AG20443 (cell line): ENCODE data around the gene TGFBR3L.

ENCODE experiments used
- DNase-seq: peaks from one replicate; pipeline ENCODE4 v3.0.0; 2012; ENCODE audit warnings: low spot score, mixed read lengths

Gene TGFBR3L

DNA sequence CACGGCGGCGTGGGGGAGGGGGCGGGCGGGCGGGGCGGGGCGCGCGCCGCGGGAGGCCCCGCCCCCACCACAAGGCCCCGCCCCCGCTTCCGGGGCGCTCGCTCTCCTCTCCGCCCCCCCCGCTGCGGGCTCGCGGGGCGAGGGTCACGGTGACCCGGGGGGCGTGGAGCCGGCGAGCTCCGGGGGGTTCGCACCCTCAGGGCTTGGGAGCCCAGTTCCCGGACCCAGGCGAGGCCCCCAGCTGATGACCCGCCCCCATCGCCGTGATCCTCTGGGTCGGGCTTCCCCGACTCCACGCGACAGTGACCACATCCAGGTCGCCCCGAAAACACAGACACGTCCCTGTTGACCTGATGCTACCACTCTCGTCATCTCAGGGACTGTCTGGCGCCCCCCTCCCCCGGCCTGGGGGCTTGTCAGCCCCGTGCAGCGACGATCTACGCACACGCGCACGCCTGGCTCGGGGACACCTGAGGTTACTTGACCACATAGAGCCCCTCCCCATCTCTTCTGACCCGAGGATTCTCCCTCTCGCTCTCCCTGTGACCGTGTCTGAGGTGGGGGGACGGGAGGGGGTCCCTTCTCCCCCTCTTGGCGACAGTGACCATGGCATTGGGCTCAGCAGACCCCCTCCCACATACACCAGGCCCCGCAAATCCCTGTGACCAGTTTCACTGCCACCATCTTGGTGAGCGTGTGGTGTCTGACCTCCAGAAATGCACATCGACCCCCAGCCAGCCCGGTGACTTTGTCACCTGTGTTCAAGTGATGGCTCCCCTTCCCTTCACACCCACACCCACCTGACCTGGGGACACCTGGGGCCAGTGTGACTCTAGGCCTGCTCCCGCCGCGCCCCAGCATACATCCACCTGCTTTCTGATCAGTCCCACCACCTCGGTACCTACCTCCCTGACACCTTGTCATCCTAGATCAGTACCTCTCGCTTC, 10.3 kb upstream of the TGFBR3L start:
- peak; percentile 61 for DNase-seq

DNA sequence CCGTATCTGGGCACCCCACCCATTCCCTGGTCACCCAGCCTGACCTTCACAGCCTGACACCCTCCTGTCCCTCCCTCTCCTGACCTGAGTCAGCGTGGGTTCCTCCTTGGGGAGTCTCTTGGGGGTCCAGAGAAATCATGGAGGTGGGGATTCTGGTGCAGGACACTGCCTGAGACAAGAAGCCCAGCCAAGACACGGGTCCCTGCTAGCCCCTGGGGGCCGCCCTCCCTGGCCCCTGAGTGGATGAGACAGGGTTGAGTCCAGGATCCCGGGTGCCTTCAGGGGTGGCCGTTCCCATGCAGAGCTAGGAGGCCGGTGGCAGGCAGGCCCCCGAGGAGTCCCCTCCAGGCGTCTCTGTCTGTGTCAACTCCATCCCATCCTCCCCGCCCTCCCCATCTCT, 9.4 kb upstream of the TGFBR3L start:
- no peak for DNase-seq

DNA sequence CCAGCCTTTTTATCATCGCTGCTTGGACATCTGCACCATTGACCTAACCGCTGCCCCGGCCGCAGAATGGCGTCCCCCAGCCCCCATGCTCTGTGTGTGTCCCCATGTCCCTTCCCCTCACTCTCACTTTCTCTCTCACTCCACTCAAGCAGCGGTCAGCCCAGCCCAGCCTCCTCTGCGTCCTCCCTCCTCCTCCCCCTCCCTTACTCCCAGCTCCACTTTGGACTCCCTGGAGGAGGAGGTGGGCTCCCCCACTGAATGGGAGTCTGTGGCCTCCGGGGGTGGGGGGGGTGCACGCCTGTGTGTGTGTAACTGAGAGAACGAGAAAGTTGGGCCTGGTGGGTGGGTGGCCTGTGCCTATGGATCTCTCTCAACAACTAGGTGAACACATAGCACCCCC, 8.8 kb upstream of the TGFBR3L start:
- no peak for DNase-seq

DNA sequence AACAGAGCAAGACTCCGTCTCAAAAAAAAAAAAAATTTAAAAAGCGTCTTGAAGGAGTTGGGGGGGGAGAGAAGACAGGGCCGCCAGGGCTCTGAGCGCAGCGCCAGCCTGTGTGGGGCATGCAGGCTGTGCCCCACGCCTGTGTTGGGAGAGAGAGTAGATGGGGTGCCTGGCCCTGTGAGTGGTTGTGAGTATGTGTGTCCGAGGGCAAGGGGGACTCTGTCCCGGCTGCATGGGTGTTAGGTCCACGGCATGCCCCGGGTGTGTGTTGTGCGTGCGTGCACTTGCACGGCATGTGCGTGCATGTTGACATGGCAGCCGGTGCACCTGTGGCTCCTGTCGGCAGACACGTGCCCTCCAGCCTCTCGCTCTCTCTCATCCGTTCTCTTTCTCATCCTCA, 7.5 kb upstream of the TGFBR3L start:
- no peak for DNase-seq

GRCh38 chr19:7907544-7907943, 7.1 kb upstream of the TGFBR3L start:
- DNase-seq = no peak

GRCh38 chr19:7908078-7908699, 6.4 kb upstream of the TGFBR3L start:
- no peak for DNase-seq

GRCh38 chr19:7908742-7909461, 5.7 kb upstream of the TGFBR3L start:
- DNase-seq = no peak

DNA sequence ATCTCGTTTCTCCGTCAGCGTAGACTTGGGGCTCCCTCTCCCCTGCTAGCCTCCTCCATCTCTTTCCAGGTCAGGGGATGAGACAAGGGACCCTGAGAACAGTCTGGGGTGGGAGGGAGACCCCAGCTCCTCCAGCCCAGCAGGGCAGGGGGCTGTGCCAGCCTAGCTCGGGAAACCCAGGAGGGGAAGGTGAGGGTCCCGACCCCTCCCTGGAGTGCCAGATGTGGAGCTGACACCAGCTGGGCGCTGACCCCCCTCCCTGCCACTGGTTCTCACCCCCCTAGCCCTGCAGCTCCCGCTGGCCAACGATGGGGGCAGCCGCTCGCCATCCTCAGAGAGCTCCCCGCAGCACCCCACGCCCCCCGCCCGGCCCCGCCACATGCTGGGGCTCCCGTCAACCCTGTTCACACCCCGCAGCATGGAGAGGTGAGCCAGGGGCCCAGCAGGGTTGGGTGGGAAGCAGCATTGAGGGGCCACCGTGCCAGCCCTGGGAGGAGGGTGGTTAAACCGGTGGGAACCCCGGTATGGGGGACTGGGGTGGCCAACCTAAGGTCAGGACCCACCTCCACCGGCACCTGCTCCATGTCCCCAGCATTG, 5.1 kb upstream of the TGFBR3L start:
- DNase-seq = no peak

DNA sequence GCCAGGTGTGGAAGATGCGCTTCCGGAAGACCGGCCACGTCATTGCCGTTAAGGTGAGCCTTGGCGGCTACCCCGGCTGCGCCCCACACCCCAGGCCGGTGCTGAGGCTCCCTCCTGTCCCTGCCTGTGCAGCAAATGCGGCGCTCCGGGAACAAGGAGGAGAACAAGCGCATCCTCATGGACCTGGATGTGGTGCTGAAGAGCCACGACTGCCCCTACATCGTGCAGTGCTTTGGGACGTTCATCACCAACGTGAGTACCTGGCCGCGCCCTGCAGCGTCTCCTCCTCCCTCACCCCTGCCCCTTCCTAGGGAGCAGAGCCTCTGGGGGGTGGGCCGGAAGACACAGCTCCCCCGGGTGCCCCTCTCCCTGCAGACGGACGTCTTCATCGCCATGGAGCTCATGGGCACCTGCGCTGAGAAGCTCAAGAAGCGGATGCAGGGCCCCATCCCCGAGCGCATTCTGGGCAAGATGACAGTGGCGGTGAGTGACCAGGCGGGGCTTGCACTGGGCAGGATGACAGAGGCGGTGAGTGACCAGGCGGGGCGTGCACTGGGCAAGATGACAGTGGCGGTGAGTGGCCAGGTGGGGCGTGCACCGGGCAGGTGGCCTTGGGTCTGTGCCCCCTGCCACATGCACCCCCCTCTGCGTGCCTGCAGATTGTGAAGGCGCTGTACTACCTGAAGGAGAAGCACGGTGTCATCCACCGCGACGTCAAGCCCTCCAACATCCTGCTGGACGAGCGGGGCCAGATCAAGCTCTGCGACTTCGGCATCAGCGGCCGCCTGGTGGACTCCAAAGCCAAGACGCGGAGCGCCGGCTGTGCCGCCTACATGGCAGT, 4.1 kb upstream of the TGFBR3L start:
- no peak for DNase-seq

DNA sequence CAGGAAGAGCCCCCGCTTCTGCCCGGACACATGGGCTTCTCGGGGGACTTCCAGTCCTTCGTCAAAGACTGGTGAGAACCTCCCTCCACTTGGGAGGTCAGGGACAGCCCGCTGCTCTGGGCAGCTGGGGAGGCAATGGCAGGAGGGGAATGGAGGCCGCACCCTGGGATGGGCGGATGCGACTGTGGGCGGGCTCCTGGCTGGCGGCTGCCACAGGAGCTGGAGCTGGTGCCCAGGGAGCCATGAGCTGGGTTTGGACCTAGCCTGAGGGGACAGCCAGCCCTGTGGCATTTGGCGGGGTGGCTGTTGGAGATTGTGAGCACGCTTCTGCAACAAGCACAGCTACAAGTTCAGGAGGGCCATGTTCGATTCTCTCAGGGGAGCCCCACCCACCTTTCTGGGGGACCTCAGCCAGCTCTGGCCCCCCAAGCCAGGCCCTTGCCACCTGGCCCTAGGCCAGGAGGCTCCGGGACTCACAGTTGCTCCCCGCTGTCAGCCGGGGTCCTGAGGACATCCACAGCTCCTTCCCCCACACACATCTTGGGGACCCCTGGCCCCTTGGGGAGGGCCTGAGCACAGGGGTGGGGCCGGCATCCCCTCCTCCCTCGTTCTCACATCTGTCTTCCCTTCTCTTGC, 3.0 kb upstream of the TGFBR3L start:
- DNase-seq = no peak

GRCh38 chr19:7912144-7912696, 2.4 kb upstream of the TGFBR3L start:
- no peak for DNase-seq

DNA sequence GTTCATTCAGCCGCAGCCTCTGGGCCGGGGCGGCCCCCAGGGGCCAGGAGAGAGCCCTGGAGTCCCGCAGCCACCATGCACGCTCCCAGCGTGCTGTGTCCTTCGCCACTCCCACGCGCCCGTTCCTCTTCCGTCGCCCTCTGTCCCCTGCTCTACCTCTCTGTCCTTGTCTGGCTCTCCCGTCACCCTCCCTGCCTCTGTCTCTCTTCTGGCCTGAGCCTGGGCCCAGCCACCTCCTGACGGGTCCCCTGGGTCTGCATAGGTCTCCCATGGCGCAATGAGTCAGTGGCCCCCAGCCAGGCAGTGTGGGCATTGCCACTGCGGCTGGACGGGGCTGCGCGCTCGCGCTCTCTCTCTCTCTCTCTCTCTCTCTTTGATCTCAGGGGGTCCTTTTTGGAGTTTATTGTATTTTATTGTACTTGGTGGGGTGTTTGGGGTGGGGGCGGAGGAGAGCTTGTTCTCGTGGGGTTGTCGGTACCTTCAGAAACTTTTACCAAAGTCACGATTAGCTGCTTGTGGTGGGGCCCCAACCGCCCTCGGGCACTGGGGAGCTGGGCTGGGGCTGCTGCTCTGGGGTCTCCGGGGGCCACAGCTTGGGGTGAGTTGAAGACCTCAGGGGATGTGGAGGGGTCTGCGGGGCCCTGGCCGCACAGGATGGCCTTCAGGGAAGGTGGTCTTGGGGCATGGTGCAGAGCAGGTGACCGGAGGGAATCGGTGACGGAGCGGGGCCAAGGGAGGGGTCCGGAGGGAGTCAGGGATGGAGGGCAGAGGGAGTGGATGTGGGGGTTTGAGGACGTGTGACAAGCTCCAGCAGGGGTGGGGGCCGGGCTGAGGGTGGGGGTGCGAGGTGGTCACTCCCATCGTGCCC, 1.7 kb upstream of the TGFBR3L start:
- DNase-seq = no peak

GRCh38 chr19:7913652-7914051, 978 bp upstream of the TGFBR3L start:
- no peak for DNase-seq

DNA sequence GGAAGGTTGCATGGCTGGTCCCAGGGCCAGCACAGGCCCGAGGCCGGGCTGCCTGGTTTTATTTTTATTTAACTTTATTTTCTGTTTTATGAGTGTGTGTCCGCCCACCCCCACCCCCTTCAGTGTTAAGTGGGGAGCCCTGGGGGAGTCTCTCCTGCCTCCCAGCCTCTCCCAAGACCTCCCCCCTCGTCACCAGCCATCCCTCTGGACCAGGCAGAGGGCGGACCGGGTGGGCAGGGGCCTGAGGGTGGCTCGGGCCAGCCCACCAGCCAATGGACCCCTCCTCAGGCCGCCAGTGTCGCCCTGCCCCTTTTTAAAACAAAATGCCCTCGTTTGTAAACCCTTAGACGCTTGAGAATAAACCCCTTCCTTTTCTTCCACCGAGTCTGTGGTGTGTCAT, 531 bp upstream of the TGFBR3L start:
- no peak for DNase-seq

DNA sequence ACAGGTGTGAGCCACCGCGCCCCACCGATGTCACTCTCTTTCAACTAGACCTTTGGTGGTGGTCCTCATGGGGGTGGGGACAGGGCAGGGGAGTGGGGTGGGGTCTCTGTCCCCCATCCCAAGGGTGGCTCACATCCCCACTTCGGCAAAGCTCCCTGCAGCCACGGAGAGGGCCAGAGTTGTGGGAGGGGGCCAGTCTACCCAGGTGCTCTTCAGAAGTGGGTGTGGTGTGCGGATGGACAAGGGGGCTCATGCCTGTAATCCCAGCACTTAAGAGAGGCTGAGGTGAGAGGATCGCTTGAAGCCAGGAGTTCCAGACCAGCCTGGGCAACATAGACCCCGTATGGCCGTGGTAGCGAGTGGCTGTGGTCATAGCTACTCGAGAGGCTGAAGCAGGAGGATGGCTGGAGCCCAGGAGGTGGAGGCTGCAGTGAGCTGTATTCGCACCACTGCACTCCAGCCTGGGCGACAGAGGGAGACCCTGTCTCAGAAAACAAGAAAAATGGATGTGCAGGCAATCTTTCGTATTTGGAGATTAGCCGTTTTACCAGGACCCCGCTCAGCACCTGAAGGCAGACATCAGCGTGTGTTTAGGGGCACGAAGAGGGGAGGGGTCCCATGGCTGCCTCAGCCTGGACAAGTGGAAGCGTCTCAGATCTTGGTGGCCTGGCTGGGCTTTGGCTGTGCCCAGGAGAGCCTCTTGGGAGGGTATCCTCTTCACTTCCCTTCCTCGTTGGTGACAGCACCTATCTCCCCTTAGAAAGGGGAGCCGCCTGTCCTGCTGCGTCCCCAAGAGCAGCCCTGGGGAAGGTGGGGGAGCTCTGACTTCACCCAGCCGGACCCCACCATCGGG, 846 bp downstream of the TGFBR3L start:
- DNase-seq = no peak

GRCh38 chr19:7916103-7916954, 1.7 kb downstream of the TGFBR3L start:
- peak; percentile 43 for DNase-seq

- no peak for DNase-seq
These were observed 2.3 kb downstream of the TGFBR3L start for GRCh38 chr19:7916955-7917266.
